T-helper 2 cell treated with Interferon-gamma antibody and Interleukin-4, amounts not matched to agents 5 μg/mL and 100 μg/mL, for 36 hours (primary cell): ENCODE measurements around the gene CD274.
A peak's percentile ranks its signal among the peaks of the same experiment; 100 is the strongest.
"Not testable (repeated sequence)": the region's sequence is repeated elsewhere in the genome, so short reads cannot be mapped to it uniquely, and the experiment has no call there.

Source experiments
- DNase-seq: peaks from one replicate; pipeline ENCODE4 v3.0.0; 2021; ENCODE audit warnings: low spot score
- H3K27ac Mint-ChIP-seq: one replicate; pipeline ENCODE4 v1.8.0; 2021; ENCODE audit warnings: mild to moderate bottlenecking, mixed read lengths
- H3K27me3 Mint-ChIP-seq: one replicate; pipeline ENCODE4 v1.8.0; 2021; ENCODE audit warnings: low read depth, mixed read lengths
- H3K36me3 Mint-ChIP-seq: one replicate; pipeline ENCODE4 v1.8.0; 2021; ENCODE audit warnings: low read depth, mixed read lengths
- H3K4me1 Mint-ChIP-seq: one replicate; pipeline ENCODE4 v1.8.0; 2021; ENCODE audit warnings: low read depth, mixed read lengths
- H3K4me3 Mint-ChIP-seq: one replicate; pipeline ENCODE4 v1.8.0; 2022; ENCODE audit warnings: mild to moderate bottlenecking, moderate library complexity, mixed read lengths
- H3K9me3 Mint-ChIP-seq: one replicate; pipeline ENCODE4 v1.8.0; 2021; ENCODE audit warnings: mixed read lengths

Gene CD274

DNA sequence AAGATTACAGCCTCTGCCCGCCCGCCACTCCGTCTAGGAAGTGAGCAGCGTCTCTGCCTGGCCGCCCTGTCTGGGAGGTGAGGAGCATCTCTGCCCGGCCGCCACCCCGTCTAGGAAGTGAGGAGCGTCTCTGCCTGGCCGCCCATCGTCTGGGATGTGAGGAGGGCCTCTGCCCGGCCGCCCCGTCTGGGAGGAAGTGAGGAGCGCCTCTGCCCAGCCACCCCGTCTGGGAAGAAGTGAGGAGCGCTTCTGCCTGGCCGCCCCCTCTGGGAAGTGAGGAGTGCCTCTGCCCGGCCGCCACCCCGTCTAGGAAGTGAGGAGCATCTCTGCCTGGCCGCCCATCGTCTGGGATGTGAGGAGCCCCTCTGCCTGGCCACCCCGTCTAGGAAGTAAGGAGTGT, 17.5 kb upstream of the CD274 start:
- H3K9me3 Mint-ChIP-seq, H3K27me3 Mint-ChIP-seq, H3K4me3 Mint-ChIP-seq, DNase-seq: not testable (repeated sequence)
- Mint-ChIP-seq H3K36me3 (peaks cover 39% of the 10 kb centered on the region), H3K4me1 (peaks cover 20% of the 10 kb centered on the region), H3K27ac (peak overlapping the region; percentile 52)

DNA sequence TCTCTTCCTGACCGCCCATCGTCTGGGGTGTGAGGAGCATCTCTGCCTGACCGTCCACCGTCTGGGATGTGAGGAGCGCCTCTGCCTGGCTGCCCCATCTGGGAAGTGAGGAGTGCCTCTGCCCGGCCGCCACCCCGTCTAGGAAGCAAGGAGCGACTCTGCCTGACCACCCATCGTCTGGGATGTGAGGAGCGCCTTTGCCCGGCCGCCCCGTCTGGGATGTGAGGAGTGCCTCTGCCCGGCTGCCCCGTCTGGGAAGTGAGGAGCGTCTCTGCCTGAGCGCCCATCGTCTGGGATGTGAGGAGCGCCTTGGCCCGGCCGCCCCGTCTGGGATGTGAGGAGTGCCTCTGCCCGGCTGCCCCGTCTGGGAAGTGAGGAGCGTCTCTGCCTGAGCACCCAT, 17.0 kb upstream of the CD274 start:
- H3K27me3 Mint-ChIP-seq, H3K4me3 Mint-ChIP-seq, H3K27ac Mint-ChIP-seq, DNase-seq, H3K9me3 Mint-ChIP-seq: not testable (repeated sequence)
- peaks cover 25% of the 10 kb centered on the region for H3K4me1 Mint-ChIP-seq
- H3K36me3 Mint-ChIP-seq, result peaks cover 39% of the 10 kb centered on the region

DNA sequence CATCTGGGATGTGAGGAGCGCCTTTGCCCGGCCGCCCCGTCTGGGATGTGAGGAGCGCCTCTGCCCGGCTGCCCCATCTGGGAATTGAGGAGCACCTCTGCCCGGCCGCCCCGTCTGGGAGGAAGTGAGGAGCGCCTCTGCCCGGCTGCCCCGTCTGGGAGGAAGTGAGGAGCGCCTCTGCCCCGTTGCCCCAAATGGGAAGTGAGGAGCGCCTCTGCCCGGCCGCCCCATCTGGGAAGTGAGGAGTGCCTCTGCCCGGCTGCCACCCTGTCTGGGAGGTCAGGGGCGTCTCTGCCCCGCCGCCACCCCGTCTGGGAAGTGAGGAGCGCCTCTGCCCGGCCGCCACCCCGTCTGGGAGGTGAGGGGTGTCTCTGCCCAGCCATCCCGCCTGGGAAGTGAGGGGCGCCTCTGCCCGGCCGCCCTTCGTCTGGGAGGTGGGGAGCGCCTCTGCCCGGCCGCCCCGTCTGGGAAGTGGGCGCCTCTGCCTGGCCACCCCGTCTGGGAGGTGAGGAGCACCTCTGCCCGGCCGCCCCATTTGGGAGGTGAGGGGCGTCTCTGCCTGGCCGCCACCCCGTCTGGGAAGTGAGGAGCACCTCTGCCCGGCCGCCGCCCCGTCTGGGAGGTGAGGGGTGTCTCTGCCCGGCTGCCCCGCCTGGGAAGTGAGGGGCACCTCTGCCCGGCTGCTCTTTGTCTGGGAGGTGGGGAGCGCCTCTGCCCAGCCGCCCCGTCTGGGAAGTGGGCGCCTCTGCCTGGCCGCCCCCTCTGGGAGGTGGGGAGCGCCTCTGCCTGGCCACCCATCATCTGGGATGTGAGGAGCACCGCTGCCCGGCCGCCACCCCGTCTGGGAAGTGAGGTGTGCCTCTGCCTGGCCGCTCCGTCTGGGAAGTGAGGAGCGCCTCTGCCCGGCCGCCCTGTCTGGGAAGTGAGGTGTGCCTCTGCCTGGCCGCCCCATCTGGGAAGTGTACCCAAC, 16.2 kb upstream of the CD274 start:
- not testable (repeated sequence) for DNase-seq, H3K27me3 Mint-ChIP-seq, H3K27ac Mint-ChIP-seq, H3K9me3 Mint-ChIP-seq, H3K4me3 Mint-ChIP-seq
- H3K4me1 Mint-ChIP-seq, result peaks cover 32% of the 10 kb centered on the region
- H3K36me3 Mint-ChIP-seq, result peaks cover 39% of the 10 kb centered on the region

DNA sequence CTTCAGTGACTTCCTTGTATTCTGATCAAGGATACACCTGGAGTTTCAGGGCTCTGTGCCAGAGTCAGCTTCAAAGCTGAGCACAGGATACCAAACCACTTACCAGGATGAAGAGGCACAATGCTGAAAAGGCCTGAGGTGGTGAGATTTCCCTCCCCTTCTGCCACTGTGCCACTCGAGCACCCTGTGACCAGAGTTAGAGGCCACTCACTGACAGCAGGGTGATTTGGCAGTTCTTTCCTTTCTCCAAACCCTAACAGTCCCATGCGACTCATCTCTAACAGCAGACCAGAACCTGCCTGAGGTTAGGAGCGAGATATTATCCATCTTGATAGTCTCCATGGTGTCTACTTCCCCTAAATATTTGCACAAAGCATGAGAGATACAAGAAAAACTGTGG, 14.4 kb upstream of the CD274 start:
- Mint-ChIP-seq H3K27ac (peak overlapping the region; percentile 80), H3K4me1 (peaks cover 32% of the 10 kb centered on the region), H3K27me3 (no peaks in the 10 kb centered on the region), H3K4me3 (peak overlapping the region; percentile 97), H3K9me3 (peaks cover 3% of the 10 kb centered on the region), H3K36me3 (peaks cover 37% of the 10 kb centered on the region)
- peak; percentile 40 for DNase-seq

DNA sequence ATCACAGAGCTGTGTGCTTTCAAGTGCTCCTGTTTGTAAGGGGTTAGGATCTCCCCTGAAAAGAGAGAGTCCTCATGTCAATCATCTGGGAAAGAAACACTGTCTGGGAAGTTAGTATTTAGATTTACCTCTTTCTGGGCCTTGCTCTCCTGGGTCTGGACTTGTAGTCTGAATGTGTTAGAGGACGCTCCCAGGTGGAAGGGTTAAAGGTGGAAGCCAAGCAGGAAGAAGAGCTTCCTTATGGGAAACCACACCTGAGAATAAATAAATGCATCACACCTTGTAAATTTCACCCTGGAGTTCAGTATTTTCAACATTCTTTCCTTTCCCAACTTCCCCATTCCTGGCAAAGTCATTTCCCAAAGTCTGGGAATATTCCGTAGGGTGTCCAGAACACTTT, 13.9 kb upstream of the CD274 start:
- H3K27me3 Mint-ChIP-seq, result no peaks in the 10 kb centered on the region
- H3K36me3 Mint-ChIP-seq, result peaks cover 35% of the 10 kb centered on the region
- H3K9me3 Mint-ChIP-seq, result peaks cover 3% of the 10 kb centered on the region
- H3K4me3 Mint-ChIP-seq, result peak overlapping the region; percentile 97
- H3K27ac Mint-ChIP-seq, result peak overlapping the region; percentile 80
- H3K4me1 Mint-ChIP-seq, result peaks cover 35% of the 10 kb centered on the region
- DNase-seq, result no peak

DNA sequence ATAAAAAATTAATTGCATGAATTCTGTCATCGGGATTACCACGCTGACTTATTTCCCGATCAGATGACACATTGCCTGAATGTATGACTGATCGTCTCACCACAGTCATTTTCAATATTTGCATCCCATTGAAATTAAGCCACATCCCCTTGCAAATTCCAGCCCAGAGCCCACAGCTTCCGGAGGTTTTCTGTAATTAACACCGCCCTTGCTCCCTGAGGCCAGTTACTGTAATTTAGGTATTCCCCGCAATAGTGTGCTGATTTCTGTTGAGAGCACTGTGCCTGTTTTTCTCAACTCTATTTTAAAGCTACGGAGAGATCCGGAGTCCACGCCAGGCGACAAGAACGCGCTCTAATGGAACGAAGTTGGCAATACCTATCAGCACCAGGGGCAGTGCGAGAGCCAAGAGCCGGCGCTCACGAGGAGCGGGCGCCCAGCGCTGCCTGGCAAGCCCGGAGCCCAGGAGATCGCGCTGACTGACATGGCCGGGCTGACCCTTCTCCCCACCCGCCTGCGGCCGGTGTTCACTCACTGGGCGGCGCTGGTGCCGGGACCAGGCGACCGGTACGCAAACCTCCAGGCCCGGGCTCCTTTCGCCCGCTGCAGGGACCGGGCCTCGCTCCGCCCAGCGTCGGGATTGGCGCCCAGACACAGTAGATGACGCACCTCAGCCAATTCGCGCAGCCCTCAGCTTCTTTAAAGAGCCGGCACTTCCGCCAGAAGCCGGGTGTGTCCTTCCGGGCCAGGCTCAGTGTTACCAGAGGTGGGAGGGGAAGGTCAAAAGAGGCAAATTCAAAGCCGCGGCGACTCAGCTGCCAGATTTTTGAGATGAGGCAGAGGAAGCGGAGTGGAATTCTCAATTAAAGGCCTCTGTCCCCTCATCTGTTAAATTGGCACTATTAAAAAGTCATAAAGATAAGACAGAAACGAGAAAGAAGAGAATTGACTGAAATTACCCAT, 12.8 kb upstream of the CD274 start, which contains the start of gene PLGRKT:
Gene PLGRKT (minus strand): TSS at position 672 of the 963 bp plus-strand sequence. CDS start 5,948 bp downstream, outside the sequence.
- H3K9me3 Mint-ChIP-seq, result peaks cover 3% of the 10 kb centered on the region
- H3K27me3 Mint-ChIP-seq, result no peaks in the 10 kb centered on the region
- H3K4me1 Mint-ChIP-seq, result peaks cover 36% of the 10 kb centered on the region
- peak within 1 kb of the TSS; percentile 97 for H3K4me3 Mint-ChIP-seq
- peak within 1 kb of the TSS; percentile 96 for H3K27ac Mint-ChIP-seq
- H3K36me3 Mint-ChIP-seq, result peaks cover 29% of the 10 kb centered on the region
- DNase-seq, result peak; percentile 91

DNA sequence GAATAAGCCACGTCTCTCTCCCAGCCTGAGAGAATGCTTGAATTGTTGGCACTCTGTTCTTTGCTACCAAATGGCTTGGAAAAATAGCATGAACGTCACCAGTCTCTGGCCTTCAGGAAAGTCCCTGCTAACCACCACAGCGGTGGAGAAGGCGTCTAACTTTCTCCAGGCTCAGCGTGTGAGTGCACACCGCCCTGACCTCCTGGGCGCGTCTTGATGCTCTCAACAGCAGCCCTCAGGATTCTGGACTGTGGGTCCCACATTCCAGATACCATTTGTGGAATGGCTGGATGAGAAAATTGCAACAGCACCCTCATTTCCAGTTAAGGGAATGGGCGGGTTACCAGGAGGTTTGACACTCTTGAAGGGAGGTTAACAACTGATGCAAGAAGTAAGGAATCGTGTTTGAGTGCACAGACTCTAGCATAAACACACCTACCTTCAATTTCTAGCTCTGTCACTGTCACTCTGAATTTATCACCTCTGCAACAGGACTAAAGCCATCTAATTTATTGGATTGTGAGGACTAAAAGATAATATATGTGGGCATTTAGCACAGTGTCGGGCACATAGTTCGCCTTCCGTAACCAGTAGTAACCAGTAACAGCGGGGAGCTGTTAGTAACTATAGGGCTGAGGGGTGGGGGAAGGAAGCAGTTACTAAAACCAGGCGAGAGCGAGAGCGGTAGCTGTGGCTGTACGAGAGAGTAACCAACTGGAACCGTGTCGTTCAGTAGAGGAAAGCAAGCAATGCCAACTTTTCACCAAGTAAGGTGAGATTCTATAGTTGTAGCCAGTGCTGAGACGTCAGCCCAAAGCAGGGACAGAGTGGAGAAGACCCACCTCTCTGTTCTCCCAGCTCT, 11.8 kb upstream of the CD274 start:
- Mint-ChIP-seq H3K27ac (peak overlapping the region; percentile 96), H3K9me3 (peaks cover 3% of the 10 kb centered on the region), H3K4me3 (peak overlapping the region; percentile 97), H3K27me3 (no peaks in the 10 kb centered on the region), H3K36me3 (peaks cover 21% of the 10 kb centered on the region), H3K4me1 (peaks cover 36% of the 10 kb centered on the region)
- peak; percentile 70 for DNase-seq

DNA sequence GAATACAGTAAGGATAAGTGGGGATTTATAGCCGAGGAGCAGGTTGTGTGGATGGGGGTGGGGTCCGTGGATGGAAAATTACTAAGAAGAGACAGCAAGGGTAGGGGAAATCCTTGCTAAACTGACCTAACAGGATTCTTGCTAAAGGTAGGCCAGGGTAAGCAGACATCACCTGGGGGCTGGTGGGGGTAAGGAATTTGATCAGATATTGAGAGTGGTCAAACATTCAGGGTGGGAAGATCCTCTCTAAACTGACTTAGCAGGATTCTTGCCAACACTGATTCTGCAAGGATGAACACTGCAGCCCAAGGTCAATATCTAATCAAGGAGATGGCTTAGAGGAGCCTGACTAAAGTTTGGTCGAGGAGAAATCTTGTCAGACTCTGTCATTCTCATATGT, 9.9 kb upstream of the CD274 start:
- Mint-ChIP-seq H3K4me1 (peaks cover 39% of the 10 kb centered on the region), H3K9me3 (peaks cover under 1% of the 10 kb centered on the region), H3K27ac (no peak overlapping the region), H3K27me3 (no peaks in the 10 kb centered on the region), H3K4me3 (no peak overlapping the region), H3K36me3 (peaks cover 13% of the 10 kb centered on the region)
- no peak for DNase-seq

DNA sequence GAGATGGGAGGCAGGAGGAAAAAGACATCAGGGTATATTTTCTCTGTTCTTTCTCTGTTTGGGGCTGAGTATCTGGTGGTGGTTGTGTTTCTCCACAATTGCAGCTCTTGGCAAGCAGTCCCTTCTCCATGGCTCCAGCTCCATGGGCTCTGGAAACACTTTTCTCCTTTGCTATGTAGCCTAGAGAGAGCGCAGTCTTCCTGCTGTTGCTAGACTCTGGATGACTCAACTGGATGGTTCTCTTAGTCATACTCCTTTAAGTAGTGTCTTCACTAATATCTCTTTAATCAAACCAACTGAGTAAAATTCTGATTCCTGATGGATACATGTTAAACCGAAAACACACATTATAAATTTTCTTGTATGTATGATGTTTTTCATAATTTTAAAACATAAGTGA, 9.3 kb upstream of the CD274 start:
- H3K4me3 Mint-ChIP-seq, result no peak overlapping the region

DNA sequence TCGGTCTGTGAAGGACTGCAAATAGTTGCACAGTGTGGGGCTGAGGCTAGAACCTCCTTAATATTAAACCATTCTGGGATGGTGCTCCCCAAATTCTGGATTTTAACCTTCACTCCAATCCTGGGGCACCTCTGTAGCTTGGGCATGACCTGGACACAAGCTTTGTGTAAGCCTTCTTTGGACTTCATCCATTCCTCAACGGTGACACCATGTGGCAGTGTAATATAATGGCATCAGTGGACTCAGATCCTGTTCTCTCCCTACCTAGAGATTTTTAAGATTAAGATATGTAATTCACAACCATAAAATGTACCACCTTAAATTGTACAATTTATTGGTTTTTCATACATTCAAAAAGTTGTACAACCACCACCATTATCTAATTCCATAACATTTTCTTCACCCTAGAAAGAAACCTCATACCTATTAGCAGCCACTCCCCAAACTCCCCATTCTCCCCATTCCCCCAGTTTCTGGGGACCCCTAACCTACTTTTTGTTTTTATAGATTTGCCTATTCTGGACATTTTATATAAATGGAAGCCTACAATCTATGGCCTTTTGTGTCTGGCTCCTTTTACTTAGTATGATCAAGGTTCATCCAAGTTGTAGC, 7.8 kb upstream of the CD274 start:
- H3K27ac Mint-ChIP-seq, result no peak overlapping the region
- H3K9me3 Mint-ChIP-seq, result no peaks in the 10 kb centered on the region
- H3K4me1 Mint-ChIP-seq, result peaks cover 32% of the 10 kb centered on the region
- H3K27me3 Mint-ChIP-seq, result no peaks in the 10 kb centered on the region
- DNase-seq, result no peak
- no peaks in the 10 kb centered on the region for H3K36me3 Mint-ChIP-seq
- no peak overlapping the region for H3K4me3 Mint-ChIP-seq

More for the DNA sequence above, 9.3 kb upstream of the CD274 start:
- Mint-ChIP-seq H3K9me3 (no peaks in the 10 kb centered on the region), H3K27me3 (no peaks in the 10 kb centered on the region), H3K4me1 (peaks cover 33% of the 10 kb centered on the region), H3K36me3 (peaks cover 7% of the 10 kb centered on the region), H3K27ac (no peak overlapping the region)
- DNase-seq, result no peak

DNA sequence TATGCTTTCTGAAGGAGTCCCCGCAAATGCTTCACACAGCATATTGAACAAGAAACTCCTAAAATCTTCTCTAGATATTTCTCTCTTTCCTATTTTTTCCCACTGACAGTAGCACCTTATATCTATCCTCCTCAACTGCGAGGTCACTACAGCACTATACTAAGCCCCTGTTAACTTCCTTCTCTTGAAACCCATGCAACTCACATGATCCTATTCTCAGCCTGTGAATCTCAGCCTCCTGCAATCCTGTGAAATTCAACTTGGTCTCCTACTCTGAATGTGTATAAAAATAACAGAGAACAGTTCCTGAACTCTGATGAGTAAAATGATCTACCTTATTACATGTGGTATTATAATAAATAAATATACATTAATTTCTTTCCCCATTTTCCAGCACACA, 6.5 kb upstream of the CD274 start:
- no peak overlapping the region for H3K4me3 Mint-ChIP-seq
- H3K27ac Mint-ChIP-seq, result no peak overlapping the region
- no peak for DNase-seq
- no peaks in the 10 kb centered on the region for H3K36me3 Mint-ChIP-seq
- H3K27me3 Mint-ChIP-seq, result no peaks in the 10 kb centered on the region
- no peaks in the 10 kb centered on the region for H3K9me3 Mint-ChIP-seq
- H3K4me1 Mint-ChIP-seq, result peaks cover 29% of the 10 kb centered on the region

DNA sequence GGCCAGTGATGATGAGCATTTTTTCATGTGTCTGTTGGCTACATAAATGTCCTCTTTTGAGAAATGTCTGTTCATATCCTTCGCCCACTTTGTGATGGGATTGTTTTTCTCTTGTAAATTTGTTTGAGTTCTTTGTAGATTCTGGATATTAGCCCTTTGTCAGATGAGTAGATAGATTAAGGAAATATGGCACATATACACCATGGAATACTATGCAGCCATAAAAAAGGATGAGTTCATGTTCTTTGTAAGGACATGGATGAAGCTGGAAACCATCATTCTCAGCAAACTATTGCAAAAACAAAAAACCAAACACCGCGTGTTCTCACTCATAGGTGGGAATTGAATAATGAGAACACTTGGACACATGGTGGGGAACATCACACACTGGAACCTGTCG, 5.2 kb upstream of the CD274 start:
- H3K27ac Mint-ChIP-seq, DNase-seq, H3K27me3 Mint-ChIP-seq, H3K36me3 Mint-ChIP-seq, H3K4me3 Mint-ChIP-seq, H3K9me3 Mint-ChIP-seq: not testable (repeated sequence)
- peaks cover 34% of the 10 kb centered on the region for H3K4me1 Mint-ChIP-seq

DNA sequence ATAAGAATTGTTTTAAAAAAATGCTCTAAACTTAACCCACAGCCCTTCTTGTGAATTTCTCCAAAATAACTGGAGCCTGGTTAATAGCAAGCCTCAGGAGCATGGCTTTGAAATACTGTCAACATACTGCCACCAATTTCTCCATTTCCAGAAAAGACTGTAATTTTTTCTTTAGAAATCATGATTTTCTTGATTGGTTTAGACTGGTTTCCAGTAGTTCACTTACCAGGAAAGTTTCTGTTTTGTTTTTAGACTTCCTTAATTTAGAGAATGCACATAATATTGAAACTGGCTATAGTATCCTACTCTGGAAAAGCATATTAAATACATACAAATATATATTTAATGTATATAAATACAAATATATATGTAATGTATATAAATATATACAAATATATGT, 4.5 kb upstream of the CD274 start:
- DNase-seq, result no peak
- no peaks in the 10 kb centered on the region for H3K36me3 Mint-ChIP-seq
- no peaks in the 10 kb centered on the region for H3K27me3 Mint-ChIP-seq

More for the DNA sequence above, 4.5 kb upstream of the CD274 start:
- H3K9me3 Mint-ChIP-seq, result no peaks in the 10 kb centered on the region
- peaks cover 34% of the 10 kb centered on the region for H3K4me1 Mint-ChIP-seq
- no peak overlapping the region for H3K27ac Mint-ChIP-seq
- no peak overlapping the region for H3K4me3 Mint-ChIP-seq
